Bone marrow (tissue), 2 donors: Measurements from ENCODE around the gene RNF121.
A peak's percentile ranks its signal among the peaks of the same experiment; 100 is the strongest.

Experiments
- DNase-seq, 2 donors: peaks; one replicate each; lab custom pipeline; 2025; lab: John Stamatoyannopoulos, UW

RNF121 gene

DNA sequence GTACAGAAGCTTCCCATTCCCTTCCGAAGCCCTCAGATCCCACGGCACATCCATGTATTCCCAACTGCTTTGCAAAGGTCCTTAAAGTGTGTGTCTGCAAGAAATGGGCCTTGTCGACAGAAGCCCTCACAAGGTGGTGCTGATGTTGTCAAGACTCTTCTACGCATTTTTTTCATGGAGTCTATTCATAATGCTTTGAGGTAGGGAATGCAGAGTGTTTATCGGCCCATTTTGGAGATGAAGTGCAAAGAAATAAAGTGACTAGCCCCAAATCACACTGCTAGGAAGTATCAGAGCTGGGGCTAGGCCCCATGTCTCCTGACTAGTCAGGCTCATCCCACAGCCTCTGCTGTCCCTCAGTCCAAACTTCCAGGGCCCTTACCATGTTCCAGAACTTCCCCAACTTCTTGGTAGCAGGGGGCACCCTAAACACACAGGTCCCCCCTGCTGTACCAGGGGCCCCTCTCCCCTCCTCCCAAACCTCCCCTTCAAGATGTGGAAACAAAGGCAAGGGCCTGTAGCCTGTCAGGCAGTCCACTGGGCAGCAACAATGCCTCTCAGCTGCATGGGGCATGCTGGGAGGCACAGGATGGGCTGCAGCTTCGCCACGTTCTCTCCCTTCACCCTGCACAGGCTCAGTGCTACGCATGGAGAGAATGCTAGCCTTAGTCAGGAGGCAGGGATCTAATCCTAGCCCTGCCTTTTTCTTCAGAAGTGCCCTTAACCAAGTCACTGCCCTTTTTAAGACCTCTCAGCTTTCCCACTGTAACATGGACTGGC, 77.7 kb downstream of the RNF121 start:
- DNase-seq: no peak

DNA sequence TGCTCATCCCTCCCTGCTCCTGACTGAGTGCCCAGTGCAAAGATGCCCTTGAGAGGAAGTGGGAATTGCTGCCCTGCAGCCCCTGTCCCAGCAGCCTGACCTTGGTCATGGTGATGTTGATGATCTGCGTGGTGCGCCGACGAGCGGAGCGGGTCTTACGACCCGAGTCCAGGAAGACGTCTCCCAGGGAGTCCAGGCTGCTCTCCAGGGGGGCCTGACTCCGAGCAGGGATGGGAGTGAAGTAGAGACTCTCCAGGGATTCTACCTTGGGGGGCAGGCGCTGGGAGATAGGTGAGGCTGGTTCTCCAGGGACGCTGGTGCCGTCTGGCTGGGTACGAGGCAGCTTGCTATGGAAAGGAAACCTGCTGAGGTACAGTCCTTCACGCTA, 78.2 kb downstream of the RNF121 start:
- DNase-seq: no peak

DNA sequence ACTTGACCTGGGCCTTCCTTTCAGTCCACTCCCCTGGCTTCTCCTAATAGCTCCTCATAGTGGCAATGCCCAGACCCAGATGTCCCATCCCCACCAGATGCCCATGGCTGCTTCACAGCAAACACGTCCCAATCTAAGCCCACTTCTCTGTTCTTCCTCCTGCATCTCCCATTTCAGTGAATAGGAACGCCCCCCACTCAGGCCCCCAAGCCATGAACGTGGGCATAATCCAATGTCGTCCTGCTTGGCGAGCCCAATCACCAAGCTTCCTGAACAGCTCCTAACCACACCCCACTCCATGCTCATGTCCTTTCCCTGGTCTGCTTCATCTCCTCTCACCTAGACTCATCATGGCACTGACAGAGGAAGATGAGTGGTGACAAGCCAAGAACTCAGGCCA, 78.7 kb downstream of the RNF121 start:
- no peak for DNase-seq

DNA sequence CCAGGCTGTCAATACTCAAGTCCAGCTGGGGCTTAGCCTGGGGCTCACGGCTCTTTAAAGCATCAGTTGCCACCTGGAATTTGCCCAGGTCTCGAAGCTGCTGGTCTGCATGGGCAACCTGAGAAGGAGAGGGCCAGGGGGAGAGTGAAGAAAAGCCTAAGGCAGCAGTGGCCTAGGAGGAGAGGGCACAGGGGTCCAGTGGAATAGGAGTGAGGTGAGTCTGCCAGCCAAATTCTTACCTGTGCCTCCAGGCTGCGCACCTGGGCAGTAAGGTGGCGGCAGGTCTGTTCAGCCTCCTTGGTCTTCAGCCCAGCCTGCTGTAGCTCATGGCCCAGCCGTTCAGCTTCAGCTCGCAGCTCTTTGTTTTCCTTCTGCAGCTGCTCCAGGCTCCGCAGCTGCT, 79.9 kb downstream of the RNF121 start:
- DNase-seq: no peak

DNA sequence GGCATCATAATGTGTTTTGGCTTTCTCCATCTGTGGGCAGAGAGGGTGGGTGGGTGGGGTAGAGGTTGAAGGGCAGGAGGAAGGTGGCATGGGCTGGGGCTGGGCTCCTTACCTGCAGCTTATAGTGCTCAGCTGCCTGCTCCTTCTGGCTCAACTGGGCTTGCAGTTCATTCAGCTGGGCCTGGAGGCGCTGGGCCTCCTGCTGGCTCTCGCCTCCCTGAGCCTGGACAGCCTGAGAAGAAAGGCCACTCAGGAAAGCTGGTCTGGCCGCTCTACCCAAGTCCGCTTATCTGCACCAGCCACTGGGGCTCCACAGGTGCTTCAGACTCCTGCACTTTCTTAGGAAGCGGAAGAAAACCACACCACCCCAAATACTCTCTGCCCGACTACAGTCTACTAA, 80.3 kb downstream of the RNF121 start:
- no peak for DNase-seq

DNA sequence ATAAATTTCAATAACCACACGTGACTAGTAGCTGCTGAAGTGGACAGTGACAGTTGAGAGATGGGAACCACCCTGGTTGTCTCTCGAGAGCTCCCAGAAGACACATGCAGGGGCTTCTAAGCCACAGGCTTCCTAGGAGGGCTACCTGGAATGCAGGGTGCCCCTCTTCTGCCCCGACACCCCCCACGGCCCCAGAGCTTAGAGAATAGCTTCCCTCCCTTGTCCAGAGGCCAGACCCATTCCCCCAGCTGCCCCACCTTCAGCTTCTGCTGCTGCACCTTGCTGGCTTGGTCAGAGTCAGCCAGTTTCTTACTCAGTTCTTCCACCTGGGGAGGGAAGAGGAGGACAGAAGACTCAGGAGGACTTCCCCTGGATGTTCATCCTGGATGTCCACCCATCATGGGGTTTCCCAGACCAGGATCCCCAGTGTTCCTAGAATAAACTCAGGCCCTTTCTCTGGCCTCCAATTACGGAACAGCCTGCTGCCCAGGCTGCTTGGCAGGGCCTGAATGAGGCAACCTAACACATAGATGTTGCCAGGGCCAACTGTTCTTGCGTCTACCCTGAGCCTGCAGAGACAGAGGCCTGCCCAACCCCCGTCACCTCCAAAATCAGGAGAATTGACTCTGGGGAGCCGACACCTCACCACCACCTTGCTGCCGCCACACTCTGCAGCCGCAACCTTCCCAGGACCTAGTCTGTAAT, 81.8 kb downstream of the RNF121 start:
- no peak for DNase-seq

DNA sequence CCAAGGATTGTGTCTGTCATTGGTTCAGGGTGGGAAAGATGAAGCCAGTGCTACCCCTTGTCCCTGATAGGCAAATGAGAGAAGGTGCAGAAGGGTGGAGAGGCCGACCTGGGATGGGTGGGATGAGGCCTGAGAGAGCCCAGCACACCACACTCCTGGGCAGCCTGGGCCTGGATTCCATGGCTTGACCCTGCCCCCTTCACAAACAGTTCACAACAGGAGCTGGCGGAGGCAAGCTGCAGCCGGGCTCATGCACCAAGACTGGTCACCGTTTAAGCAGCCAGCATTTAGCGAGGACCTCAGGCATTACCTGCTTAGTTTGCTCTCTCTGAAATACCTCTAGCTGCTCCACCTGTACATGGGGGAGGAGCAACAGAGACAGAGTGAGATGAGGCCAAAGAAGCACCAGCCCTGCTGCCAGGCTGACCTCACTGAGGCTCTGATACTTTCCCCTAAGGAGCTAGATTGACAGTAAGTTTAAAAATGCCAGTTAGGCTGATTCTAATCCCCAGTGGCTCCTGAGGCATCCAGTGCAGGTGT, 83.3 kb downstream of the RNF121 start:
- no peak for DNase-seq

DNA sequence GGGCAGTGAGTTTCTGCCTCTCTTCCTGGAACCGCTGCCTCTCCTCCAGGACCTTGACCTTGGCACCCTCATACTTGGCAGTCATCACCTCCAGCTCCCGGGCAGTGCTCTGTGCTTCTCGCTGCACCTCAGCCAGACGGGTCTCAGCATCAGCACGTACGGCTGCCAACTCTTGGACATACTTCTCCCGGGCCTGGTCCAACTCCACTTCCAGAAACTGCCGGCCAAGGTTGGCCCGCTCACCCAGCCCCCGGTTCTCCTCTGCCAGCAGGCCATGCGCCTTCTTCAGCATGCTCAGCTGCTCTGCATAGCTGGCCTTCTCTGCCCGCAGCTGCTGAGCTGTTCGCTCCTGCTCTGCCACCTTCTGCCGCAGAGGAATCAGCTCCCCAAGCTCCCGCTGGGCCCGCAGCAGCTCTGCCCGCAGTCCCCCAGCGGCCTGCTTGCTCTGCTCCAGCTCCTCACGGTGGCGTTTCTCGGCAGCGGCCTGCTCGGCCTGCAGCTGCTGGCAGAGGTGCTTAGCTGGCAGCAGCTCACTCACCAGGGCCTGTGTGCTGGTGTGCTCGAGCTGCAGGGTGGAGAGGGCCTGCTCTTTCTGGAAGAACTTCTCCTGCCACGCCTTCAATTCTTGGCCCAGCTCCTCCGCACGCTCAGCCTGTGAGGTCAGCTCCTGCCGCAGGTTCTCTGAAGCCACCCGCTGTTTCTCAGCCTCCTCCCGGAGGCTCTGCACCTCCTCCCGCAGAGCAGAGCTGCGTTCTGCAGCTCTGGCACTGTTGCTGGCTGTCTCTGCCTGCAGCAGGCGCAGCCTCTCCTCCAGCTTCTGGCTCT, 84.3 kb downstream of the RNF121 start:
- no peak for DNase-seq

DNA sequence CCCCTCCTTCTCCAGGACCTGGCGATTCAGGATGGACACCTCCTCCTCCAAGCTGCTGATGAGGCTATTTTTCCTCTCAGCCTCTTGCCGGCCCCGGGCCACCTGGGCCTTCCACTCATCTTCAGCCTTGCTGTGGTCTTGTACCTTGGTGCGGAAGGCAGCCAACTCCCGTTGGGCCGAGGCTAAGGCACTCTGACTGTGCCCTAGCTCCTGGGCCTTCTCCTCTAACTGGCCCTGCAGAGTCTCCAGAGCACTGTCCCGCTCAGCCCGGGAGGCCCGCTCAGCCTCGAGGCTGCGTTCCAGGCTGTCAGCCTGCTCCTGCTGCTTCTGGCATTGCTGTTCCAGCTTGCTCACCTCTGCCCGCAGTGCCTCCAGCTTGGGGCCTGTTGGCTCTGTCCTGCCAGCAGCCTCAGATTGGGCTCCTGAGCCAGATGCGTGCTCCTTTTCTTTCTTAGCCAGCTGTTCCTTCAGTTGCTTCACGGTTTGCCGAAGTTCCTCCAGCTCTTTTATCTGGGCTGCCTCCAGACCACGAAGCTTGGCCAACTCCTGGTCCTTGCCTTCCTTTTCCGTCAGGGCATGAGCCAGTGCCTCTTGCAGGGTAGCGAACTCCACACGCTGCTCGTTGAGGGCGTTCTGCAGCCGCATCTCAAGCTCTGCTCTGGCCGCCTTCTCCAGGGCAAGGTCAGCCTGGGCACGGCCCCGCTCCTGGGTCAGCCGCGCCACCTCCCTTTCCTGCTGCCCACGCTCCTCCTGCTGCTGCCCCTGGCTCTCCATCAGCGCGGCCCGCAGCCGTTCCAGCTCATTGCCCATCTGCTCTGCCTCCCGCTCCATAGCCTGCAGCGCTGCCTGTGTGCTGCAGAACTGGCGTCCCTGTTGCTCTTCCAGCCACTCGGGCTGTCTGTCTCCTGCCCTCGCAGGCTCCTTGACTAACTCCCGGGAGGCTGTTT, 85.2 kb downstream of the RNF121 start:
- no peak for DNase-seq

DNA sequence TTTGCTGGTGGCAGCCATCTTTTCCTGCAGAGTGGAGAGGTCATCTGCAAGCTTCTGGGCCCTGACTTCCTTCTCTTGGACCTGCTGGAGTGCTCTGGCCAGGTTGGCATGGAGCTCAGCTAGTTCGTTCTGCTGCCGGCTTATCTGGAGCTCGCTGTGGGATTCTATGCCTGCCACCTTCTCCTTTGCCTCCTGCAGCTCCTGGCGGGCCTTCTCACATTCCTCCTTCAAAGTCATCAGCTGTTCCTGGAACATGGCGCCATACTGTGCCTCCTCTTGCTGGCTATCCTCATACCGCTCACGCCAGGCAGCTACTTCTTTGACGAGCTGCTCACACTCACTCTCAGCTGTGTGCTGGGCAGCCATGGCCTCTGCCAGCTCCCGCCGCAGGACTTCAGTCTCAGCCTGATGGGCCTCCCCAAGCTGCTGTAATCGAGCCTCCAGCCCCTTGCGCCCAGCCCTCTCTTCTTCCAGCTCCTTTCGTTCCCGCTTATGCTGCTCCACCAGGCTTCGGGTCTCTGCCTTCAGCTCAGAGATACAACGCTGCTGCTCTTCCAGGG, 86.0 kb downstream of the RNF121 start:
- no peak for DNase-seq

DNA sequence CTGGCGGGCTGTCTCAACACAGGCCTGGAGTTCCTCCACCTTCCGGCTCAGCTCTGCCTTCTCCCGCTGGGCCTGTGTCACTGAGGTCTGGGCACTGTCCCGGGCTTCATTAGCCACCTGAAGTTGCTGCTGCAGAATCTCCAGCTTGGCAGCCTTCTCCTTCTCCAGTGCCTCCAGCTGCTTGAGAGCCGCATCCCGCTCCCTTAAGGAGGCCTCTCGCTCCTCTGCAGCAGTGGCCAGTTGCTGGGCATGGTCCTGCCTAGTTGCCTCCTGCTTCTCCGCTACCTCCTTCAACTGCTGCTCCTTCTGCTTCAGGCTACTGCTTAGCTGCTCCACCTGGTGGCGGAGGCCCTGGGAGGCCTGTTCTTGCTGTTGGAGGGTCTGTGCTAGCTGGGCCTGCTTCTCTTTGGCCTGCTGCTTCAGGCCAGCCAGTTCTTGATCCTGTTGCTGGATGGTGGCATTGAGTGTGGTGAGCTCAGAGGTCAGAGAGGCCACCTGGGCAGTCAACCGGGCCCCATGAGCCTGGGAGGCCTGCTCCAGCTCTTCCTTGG, 86.7 kb downstream of the RNF121 start:
- peak in 1 of 2 donors; percentile 15 for DNase-seq

DNA sequence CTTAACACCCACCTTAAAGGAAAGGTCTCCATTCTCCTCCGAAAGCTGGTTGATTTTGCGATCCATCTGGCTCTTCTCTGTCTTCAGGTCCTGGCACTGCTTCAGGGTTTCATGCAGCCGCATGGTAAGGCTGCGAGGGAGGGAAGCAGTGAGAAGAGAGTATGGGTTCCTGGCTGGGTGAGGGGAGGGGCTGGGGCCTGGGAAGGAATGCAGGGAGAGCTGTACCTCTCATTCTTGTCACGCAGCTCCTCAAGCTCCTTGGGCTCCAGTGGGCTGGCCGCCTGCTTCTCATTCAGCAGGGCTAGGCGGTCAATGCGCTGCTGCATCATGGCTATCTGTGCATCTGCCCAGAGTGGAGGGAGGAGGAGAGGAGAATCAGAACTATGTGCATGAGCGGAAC, 89.3 kb downstream of the RNF121 start:
- no peak for DNase-seq

DNA sequence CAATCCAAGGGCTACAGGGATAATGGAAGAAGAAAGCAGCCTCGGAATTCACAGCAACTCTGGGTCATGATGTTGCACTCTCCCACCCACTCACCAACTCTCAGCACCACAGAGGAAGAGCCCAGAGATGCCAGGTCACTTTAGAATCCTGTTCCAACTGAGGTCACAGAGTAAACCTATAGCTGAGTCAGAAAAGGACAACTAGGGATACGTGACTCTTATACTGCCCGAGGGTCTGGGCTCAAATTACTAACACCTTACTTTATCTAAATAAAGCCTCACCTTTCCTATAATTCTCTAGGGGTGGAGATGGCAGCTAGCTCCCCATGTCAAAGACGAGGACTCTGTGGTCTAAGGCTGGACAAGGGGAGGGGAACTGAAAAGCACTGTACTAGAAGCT, 94.5 kb downstream of the RNF121 start:
- no peak for DNase-seq

DNA sequence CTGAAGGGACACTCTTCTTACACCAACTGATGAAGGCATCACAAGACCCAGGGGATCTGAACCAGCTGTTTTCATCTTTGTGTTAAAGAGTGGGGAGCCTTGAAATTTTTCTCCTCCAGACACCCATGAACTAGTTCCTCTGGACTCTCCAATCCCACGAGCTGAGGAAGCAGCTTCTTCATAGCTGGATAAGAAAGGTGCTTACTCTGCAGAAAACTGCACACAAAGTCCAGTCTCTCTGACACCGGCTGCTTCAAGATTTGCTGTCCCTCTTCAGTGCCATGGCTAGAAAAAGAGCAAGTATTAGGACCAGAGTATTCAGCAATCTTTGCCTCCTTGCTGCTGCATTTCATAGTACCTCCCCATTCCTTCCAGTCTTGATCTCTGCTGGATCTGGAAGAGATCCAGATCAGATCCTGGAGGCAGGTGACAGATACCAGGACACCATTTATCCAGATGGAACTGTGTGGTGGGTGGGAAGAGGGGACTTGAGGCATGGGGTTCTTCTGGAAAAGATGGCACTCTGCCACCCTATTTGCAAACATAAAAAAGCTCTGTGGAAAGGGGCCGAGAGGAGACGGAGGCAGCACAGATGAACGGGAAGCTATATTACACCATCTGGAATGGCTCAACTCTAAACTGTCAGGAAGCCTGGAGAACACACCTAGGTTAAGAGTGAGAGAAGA, 95.4 kb downstream of the RNF121 start:
- DNase-seq: no peak

DNA sequence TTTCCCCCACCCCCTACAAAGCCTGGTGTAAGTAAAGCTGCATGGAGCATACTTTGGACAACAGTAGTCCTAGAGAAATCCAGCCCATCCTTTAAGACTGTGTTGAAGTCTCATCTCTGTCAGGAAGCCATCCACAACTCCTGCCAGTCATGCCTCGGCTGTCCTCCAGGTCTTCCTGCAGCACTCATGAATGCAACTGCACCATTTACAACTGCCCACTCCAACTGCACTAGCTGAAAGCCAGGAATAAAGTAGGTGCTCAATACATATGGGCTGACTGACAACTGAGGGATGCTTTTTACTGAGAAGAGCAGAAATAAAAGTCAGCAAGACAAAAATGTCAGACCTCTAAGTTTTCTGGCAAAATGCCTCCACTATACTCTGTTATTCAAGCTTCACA, 97.2 kb downstream of the RNF121 start:
- no peak for DNase-seq

DNA sequence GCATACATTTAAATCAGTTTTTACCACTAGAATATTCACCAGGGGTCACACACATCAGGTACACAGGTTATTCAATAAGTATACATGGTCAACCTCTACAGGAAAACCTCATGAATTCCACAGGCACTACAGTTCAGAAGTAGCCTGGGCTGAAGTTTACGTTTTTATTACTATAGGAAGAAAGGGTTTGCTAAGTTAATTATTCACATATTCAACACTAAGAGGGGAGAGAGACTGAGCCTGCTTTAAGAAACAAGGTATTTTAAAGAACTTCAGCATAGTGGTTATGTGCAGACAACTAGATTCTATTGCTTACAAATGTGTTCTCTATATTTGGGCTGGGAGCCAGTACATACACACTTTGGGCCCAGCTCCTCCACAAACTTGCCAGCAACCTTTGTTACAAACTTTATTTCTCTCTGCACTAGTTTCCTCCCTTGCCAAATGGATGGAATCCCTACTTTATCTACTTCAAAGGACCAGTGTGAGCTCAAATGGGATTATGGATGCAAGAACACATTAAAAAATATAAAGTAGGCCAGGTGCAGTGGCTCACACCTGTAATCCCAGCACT, 101.7 kb downstream of the RNF121 start:
- DNase-seq: no peak

DNA sequence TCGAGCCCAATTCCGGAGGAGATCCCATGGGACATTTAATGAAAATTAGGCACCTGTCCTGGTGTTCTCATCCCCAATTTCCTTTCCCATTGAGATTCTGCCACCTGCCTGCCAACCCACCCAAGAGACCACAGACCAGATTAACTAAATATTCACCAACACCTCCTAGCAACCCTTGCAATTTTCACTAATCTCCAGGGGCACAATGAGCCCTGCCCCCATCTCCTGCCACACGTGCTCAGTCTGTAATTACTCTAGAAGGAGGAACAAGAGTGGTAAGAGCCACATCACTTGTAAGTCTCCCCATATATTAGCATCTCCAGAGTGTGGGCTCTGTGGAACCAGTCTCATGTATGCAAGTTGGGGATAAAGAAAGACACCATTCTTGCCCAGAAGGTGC, 107.8 kb downstream of the RNF121 start:
- DNase-seq: no peak

DNA sequence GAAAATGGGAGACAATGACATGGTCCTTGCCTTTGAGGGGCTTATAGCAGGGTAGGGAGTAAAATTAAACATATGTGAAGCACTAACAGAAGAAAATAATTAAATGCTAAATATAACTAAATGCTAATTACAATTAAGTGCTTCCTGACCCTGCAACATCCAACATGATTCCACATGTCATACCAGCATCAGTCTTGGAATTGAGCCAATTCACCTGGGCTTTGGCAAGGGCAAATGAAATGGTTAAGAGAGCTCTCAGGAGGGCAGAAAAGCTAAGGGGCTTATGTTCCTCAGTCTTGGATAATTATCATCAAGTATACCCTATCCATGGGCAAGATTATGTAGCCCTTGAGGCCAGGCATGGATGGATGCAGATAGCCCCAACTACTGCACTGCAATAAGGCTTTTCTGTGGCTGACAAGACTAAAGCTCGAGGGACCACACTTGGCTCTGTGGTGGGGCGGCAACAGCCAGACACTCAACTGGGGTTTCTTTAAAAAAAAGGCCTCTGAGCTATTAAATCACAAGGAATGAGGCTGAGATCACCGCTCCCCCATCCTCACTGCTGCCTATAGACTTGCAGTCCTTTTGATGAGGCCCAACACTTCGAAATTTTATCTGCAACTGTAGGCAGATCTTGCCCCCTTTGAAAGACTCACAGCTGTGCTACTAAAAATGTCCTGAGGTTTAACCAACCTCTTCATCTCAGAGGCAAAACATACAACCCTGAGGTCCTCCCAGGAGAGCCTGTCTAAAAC, 108.9 kb downstream of the RNF121 start:
- no peak for DNase-seq

DNA sequence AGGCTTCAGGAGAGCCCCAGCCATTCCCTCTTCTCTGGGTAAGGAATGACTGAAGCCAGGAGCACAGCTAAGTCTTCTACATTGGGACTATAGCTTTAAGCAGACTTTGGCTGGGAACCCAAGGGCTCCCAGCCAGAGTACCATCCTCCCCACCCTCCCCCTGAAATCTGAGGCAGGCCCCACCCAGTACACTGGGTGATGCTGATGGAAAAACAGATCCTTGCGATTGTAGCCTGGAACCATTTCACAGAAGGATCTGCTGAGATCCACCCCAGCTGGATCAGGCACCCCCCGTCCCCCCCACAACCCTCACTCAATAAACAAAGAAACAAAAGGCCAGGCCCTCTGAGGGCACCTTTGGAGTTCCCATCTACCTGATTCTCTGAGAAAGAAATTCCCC, 109.6 kb downstream of the RNF121 start:
- no peak for DNase-seq
